HL-60 (cell line): ENCODE measurements around the gene LELP1.

Experiments
- GABPA ChIP-seq: IDR thresholded peaks from 2 replicates; pipeline ENCODE4 v1.6.1; 2012; ENCODE audit warnings: low read depth
- POLR2AphosphoS5 ChIP-seq: IDR thresholded peaks from 2 replicates; pipeline ENCODE4 v1.6.1; 2012; ENCODE audit warnings: low read depth
- TF ChIP-seq, protein P1 (sequence below): IDR thresholded peaks from one replicate; pipeline ENCODE4 v1.5.1; 2011; ENCODE audit warnings: low read length, control low read depth, inconsistent platforms; ENCODE audit not compliant: insufficient read depth
- TF ChIP-seq, protein P2 (sequence below): IDR thresholded peaks from 2 replicates; pipeline ENCODE4 v1.6.1; 2012; ENCODE audit warnings: low read depth; ENCODE audit not compliant: insufficient replicate concordance

DNA sequence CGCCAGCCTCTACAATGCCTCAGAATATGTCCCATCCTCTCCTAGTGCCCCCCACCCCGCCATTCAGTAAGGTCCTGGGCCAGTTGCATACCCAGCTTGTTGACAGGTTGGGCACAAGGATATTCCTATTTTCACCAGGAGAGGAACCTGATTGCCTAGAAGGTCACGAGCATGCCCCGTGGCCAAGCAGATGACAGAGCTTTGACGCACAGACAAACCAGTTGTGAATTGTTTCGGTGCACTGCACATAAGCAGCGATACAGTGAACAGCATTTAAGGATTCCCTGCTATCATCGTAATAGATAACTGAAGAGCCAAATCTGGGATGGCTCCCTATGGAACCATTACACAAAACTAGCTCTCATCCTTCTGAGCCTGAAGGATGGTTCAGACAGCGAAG is 3.4 kb downstream of the LELP1 start:
- TF ChIP-seq, protein P1, sequence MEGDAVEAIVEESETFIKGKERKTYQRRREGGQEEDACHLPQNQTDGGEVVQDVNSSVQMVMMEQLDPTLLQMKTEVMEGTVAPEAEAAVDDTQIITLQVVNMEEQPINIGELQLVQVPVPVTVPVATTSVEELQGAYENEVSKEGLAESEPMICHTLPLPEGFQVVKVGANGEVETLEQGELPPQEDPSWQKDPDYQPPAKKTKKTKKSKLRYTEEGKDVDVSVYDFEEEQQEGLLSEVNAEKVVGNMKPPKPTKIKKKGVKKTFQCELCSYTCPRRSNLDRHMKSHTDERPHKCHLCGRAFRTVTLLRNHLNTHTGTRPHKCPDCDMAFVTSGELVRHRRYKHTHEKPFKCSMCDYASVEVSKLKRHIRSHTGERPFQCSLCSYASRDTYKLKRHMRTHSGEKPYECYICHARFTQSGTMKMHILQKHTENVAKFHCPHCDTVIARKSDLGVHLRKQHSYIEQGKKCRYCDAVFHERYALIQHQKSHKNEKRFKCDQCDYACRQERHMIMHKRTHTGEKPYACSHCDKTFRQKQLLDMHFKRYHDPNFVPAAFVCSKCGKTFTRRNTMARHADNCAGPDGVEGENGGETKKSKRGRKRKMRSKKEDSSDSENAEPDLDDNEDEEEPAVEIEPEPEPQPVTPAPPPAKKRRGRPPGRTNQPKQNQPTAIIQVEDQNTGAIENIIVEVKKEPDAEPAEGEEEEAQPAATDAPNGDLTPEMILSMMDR = no peak
- TF ChIP-seq POLR2AphosphoS5 (no peak), GABPA (no peak)
- TF ChIP-seq, protein P2, sequence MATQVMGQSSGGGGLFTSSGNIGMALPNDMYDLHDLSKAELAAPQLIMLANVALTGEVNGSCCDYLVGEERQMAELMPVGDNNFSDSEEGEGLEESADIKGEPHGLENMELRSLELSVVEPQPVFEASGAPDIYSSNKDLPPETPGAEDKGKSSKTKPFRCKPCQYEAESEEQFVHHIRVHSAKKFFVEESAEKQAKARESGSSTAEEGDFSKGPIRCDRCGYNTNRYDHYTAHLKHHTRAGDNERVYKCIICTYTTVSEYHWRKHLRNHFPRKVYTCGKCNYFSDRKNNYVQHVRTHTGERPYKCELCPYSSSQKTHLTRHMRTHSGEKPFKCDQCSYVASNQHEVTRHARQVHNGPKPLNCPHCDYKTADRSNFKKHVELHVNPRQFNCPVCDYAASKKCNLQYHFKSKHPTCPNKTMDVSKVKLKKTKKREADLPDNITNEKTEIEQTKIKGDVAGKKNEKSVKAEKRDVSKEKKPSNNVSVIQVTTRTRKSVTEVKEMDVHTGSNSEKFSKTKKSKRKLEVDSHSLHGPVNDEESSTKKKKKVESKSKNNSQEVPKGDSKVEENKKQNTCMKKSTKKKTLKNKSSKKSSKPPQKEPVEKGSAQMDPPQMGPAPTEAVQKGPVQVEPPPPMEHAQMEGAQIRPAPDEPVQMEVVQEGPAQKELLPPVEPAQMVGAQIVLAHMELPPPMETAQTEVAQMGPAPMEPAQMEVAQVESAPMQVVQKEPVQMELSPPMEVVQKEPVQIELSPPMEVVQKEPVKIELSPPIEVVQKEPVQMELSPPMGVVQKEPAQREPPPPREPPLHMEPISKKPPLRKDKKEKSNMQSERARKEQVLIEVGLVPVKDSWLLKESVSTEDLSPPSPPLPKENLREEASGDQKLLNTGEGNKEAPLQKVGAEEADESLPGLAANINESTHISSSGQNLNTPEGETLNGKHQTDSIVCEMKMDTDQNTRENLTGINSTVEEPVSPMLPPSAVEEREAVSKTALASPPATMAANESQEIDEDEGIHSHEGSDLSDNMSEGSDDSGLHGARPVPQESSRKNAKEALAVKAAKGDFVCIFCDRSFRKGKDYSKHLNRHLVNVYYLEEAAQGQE = no peak
